SW480 (cell line): ENCODE measurements around the gene MNAT1.
"Not testable (repeated sequence)": the region's sequence is repeated elsewhere in the genome, so short reads cannot be mapped to it uniquely, and the experiment has no call there.

Experiments used
- DNase-seq: peaks from one replicate; pipeline ENCODE4 v3.0.0-alpha.2; 2016; ENCODE audit warnings: low spot score

MNAT1 gene

DNA sequence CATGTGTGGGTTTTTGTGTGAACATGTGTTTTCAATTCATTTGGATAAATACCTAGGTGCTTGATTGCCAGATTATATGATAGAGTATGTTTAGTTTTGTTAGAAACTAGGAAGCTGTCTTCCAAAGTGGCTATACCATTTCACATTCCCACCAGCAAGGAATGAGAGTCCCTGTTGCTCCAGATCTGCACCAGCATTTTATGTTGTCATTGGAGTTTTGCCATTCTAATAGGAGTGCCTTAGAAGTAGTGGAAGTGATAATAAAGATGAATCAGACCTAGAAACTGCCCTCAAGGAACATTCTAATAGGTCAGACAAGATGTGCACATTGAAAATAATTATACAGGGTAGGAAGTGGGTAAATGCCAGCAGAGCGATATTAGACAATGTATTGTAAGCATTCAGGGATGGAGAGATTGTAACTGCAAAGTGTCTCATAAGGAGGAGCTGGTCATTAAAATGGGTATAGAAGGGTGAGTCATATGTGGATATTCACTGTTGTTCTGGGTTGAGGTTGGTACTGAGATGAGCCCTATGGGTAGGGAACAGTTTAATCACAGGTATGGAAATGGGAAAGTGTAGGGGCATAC lies 71.4 kb downstream of the MNAT1 start:
- no peak for DNase-seq

DNA sequence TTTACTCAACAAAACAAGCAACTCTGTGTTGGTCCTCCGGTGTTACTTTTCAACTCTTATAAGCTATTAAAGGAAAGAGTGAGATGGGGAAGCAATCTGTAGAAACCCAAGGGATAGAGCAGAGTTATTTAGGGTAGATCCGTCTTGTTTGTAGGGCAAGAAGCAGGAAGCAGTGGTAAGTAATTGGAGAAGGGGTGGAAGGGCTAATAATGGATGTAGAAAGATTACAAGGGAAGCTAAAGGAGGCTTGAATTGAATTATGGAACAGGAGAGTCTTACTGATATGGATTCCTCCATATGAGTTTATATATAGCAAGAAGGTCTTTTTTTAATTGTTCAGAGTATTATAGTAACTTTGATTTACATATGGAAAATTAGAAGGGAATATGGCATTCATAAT lies 72.7 kb downstream of the MNAT1 start:
- DNase-seq = no peak

DNA sequence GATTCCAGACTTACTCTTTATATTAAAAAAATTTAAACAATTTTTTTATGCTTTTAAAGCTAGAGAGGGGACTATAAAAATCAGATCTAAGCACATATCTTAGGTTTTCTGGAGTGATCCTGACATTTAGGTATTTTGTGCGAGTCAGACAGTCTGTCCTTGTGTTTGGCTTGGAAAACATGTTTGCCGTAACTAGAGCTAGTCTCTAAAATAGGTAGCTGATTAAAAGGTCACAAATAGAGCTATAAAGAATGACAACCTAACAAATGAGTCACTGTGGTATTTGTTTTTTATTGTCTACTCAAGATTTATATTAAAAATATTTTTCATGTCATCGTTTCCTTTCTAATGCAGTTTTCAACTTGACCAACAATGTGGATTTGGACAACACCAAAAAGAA lies 73.4 kb downstream of the MNAT1 start:
- DNase-seq = no peak

DNA sequence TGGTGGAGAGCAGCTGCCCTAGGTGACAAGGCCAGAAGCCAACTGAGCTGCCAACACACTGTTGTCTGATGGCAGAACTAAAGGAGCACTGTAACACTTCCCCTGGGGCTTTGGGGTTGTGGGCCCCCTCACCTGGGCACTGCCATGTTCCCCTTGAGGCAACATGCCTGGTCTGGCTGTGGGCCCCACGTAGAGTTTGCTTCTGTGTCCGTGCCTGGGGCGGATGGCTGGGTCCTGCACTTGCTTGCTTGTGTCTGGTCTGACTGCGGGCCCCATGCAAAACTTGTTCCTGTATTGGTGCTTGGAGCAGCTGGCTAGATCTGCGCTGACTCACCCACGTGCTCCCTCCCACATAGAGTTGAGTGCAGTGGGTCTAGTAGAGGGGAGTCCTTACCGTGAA lies 78.4 kb downstream of the MNAT1 start:
- no peak for DNase-seq

DNA sequence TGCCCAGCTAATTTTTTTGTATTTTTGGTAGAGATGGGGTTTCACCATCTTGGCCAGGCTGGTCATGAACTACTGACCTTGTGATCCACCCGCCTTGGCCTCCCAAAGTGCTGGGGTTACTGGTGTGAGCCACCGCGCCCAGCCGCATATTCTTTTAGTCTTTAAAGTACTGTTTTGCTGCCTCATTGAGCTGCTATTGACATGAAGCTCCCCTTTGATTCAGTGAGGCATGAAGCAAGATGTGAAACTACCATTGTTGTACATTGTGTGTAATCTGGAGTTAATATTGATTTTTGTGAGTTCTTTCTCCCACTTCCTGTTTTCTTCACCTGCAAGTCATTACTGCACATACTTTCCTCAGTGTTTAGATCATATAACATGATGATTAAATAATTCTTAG lies 80.8 kb downstream of the MNAT1 start:
- no peak for DNase-seq

DNA sequence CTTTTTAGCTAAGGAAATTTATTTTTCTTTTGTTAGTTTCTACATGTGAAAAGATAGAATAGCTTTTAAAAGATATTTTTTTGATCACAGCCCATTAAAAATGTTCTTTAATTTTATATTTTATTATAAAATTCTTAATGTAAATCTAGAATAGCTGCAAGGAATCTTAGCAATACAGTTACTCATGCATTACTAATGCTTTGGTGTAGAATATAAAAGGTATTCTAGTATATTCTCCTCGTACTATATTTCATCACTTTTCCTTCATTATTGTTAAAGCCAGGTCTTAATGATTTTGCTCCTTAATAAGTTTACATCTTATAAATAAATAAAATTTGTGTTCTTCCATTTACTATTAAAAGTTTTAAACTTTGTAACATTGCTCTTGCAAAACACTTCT lies 82.6 kb downstream of the MNAT1 start:
- no peak for DNase-seq

DNA sequence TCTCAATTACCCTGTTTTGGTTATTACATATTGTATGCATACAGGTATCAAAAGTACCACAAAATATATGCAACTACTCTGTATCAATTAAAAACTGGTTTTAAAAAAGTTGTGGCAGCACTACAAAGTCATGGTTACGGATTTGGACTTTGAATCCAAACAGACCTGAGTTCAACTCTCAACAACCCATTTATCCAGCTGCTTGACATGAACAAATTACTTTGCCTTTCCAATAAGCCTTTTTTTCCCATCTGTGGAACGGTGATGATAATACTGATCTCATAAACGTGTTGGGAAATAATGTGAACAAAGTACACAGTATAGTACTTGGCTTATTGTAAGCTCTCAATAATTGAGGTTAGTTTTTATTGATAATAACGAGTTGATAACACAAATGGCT lies 85.0 kb downstream of the MNAT1 start:
- DNase-seq = no peak

DNA sequence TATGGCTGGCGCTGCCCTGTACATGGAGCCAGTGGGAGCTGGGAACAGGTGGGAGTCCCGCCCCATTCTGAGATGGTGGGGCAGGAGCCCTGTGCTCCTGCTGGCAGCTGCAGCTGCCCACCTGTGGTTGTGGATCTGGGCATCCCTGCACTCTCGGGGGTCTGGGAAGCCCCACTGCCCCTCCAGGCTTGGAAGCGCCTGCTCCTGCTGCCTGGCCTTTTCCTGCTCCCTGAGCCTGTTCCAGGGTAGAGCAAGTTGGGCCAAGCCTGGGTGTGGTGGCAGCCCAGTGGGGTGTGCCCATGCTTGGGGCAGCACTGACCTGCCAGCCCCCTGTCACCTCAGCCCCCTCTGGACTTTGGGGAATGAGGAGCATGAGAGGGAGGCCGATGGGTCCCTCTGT lies 104.0 kb downstream of the MNAT1 start:
- DNase-seq = no peak

DNA sequence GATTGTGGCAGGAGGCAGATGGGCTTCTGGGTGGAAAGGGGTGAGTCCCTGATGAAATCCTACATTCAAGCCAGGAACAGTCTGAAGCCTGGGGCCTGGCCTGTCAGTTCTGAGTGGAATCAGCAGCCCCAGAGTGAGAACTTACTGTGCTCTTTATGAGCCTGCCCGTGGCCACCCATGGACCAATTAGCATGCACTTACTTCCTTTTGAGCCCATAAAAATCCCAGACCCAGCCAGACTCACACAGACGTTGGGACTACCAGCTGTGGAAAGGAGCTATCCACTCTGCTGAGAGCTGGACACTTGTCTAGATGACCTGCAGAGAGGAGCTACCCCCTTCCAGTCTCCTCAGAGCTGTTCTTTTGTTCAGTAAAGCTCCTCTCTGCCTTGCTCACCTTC lies 104.5 kb downstream of the MNAT1 start:
- DNase-seq = no peak

DNA sequence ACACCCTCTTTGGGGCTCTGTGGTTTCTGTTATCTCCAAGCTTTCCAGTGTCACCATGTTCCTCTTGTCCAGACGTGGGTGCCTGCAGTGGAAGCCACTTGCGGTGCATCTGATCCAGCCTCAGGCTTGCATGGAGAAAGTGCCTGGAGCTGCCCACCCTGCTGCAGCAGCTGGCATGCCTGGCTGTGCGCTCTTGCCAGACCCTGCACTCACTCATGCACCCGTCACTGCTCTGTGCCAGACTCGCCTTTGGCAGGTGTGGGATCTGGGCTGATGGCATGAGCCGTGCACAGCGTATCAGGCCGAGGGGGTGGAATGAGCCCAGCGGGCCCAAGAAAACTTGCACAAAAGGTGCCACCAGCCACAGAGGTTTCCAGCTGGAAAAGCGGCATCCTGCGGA lies 105.1 kb downstream of the MNAT1 start:
- no peak for DNase-seq

DNA sequence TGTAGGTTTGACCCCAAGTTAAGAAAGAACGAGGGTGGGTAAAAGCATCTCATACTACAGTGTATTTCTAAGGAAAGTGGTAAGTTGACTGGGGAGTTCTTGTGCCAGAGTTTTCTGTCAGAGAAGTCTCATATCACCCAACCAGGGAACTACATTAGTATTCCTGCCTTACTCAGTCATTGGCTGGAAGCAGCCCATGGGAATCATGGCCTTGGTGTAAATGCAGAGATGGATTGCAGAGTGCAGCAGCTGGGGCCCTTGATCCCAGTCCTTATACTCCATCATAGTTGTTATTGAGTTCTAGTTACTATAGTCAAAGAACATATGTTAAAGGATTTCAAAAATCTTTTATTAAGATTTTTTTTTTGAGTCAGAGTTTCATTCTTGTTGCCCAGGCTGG lies 105.8 kb downstream of the MNAT1 start:
- no peak for DNase-seq

DNA sequence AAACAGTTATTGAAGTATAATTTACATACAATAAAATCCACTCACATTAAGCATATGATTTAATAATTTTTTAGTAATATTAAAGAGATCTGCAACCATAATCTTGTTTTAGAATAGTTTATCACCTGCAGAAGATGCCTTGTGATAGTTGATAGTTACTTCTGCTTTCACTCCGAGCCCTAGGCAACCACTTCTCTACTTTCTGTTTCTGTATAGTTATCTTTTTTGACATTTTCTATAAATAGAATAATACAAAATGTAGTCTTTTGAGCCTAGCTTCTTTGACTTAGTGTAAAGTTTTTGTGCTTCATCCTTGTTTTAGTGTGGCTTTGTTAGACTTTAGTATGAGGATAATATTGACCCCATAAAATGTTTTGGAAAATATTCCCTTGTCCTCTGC lies 111.0 kb downstream of the MNAT1 start:
- DNase-seq = no peak

DNA sequence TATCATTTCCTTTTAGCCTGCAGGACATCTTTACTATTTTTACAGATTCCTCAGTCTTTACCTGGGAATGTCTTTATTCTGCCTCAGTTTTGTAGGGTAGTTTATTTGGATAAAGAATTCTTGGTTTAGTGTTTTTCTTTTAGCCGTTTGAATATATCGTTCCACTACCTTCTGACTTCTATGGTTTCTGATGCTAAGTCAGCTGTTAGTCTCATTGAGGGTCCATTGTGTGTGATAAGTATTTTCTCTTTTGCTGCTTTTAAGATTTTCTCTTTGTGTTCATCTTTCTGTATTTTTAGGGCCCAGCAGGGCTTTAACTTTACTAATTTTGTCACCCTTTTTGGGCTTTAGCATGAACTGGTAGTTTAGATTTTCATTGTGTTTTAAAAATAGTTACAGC lies 113.5 kb downstream of the MNAT1 start:
- peak; percentile 3 for DNase-seq

DNA sequence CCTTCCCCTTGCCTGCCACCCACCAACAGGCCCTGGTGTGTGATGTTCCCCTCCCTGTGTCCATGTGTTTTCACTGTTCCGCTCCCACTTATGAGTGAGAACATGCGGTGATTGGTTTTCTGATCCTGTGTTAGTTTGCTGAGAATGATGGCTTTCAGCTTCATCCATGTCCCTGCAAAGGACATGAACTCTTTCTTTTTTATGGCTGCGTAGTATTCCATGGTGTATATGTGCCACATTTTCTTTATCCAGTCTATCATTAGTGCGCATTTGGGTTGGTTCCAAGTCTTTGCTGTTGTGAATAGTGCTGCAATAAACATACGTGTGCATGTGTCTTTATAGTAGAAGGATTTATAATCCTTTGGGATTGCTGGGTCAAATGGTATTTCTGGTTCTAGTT lies 117.1 kb downstream of the MNAT1 start:
- not testable (repeated sequence) for DNase-seq

DNA sequence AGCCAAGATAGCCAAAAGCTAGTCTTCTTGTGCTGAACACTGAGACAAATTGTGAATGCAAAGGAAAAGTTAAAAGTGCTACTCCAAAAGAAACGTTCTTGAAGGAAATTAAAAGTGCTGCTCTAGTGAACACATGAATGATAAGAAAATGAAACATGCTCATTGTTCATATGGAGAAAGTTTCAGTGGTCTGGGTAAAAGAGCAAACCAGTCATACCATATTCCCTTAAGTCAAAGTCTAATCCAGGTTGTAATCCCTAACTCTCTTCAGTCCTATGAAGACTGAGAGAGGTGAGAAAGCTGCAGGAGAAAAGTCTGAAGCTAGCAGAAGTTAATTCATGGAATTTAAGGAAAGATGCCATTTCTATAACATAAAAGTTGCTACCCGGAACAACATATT lies 121.5 kb downstream of the MNAT1 start:
- DNase-seq = no peak

DNA sequence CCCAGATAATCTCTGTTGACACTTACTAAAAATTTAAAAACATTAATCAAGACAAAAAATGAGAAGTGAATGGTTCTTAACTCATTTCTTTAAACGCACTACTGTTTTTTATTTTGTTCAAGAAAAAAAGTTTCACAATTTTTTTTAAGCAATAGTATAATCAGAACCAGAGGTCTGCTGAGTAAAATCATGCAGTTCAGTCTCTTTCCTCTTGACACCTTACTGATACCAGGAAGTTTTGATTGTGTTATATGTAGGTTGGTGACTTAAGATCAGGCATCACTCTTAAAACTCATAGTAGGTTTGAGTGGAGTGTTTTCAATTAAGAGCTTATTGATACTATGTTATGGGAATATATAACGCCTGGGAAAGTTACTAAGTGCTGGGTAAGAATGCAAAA lies 125.0 kb downstream of the MNAT1 start:
- DNase-seq = no peak

DNA sequence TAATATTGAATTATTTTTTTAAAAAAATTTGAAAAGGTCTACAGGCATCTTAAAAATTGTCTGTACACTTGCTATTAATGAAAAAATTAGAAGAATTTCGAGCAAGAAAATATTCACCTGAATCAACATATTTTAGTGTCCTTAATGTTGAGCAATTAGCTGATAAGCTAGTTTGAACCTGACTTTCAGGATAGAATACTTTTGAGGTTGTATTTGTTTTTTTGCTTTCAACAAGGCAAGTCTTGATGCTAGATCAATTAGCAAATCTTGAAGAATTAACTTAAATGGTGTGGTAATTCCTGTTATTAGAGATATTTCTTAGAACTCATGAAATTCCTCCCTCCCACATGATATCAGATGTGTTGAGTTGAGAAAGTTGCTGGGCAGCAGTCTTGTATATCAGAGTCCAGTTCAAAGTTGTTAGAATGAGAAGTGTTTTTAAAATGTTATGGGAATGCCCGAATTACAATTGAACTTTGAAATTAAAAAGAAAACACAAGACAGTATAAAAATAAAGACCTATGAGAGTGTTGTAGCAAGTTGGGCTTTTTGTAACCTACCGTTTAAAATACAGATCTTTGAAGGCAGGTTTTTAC lies 127.1 kb downstream of the MNAT1 start:
- no peak for DNase-seq

DNA sequence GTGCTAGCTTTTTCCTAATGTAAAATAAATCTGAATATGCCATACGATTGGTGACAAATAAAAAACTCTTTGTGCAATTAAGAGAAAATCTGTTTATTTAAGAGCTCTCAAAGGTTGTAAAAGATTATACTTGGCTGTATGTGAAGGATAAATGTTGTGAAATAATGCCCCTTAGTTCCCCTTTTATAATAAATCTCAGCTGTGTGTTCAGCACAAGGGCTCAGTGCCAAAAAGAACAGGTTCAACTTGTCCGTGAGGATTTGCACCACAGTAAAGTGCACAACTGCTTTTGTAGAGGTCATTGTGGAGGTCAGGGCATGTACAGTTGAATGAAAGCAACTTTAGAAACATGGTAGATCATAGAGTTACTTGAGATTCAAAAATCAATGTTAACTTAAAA lies 127.7 kb downstream of the MNAT1 start:
- DNase-seq = no peak

DNA sequence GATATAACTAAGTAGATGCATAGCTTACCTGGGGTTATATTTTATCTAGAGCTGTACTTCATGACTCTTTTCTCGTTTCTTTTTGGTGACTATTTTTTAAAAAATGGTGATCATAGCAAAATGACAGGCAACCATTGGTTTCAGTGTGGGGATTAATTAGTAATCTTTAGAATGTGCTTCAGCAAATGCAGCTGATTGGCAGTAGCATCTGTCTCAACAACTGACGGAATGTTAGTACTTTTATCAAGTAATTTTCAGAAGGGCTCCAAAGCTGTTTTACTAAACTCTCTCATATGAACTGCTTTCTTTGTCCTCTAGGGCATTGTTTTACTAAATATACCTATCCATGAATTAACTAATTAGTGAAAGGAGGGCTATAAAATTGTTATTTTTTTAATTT lies 128.7 kb downstream of the MNAT1 start:
- DNase-seq = no peak

DNA sequence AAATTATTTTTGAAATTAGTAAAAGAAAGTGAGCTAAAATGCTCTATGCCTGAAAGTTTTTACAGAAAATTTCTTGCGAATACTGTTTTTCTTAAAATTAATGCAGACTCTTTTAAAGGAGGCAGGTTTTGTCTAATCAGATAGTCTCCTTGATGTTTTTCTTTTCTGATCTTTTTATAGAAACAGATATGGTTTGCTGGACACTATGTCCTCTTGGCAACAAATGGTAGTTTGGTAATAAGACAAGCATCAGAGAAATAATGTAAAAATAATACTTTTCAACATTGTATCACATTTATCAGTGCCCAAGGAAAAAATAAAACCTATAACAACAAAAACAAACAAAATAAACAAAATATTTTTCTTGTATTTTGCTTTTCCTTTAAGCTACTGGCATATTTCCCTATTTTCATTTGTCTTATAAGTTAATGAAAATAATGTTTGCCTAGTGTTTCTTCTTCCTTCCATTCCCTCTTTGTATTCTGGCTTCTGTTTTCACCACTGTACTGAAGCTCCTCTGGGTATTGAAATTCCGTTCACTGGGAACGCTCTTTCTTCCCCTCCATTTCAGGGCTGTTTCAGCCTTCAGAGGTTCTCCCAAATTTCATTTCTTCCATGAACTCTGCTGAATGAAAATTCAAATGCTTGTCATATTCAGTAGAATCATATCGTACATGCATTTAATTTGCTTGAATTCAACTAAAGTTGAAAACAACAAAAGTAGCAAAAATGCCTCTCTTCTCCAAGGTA lies 131.0 kb downstream of the MNAT1 start:
- no peak for DNase-seq

DNA sequence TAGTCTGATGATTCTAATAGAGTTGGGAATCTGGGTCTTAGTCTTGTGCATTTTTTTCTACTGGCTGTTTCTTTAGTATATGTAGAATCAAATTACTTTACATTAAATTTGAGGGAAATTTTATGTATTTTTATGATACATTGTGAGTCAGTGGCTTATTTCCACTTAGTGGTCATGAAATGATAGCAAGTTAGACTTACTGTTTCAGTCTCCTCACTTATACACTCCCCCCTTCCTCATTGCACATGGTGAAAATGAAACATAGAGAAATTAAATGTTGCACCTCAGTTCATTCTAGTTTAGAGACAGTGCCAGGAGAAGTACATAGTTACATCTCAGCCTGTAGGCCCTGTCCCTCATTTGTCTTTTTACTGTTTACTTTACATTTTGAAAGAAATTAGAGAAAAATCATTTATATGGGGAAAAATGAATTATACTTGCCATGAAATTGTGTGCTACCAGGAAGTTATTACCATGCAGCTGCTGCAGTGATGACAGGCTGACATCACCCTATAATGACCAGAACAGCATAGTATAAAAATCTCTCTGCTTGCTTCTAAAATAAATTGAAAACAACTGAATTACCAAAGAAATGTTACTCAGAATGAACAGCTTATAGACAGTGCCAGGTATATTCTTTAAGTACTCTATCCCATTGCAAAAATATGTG lies 133.1 kb downstream of the MNAT1 start:
- no peak for DNase-seq

DNA sequence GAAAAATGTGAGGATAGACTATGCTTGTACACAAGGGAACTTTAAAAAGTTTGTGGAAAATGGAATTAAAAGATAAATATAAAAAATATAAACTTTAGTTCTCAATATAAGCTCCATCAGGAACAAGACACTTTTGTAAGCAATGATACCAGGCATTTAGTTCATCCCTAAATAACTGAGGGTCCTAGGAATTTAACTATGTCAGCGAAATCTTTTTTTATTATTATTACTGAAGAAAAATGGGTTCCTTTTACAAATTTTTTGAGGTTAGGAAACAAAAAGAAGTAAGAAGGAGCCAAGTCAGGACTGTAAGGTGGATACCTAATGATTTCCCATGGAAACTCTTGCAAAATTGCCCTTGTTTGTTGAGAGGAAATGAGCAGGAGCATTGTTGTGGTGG lies 143.6 kb downstream of the MNAT1 start:
- no peak for DNase-seq

DNA sequence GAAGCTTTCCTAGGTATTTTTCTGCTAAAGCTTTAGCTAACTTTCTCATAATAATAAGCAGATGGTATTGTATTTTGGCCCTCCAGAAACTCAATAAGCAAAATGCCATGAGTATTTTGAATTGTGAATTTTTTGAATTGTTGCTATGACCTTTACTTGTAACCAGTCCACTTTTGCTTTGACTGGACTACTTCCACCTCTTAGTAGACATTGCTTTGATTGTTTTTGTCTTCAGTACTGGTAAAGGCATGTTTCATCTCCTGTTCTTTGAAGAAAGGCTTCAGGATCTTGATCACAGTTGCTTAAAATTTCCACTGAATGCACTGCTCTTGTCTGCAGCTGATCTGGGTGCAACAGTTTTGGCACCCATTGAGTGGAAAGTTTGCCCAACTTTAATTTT lies 144.0 kb downstream of the MNAT1 start:
- no peak for DNase-seq
